ENCODE results near the gene TNKS2. TPM values are rescaled to one million over a fixed set of nuclear protein-coding genes. Genes with fewer than 3 reads are reported as not detected.

The TNKS2 gene
- total RNA-seq, 1 donor from 2014 or later = 13.8 TPM

GRCh38 chr10:91761721-91762120 lies 36.5 kb upstream of the TNKS2 start:
- H3K4me1 ChIP-seq = no peaks in the 10 kb centered on the region
- no peak overlapping the region for H3K4me3 ChIP-seq
- peaks cover 5% of the 10 kb centered on the region for H3K9me3 ChIP-seq (replicated peaks)
- no peak for DNase-seq
- intact Hi-C loops (cut with micrococcal nuclease) = no loop called here
- TF ChIP-seq CTCF (IDR thresholded peaks at IDR 0.05; ENCODE audit: borderline replicate concordance) = no peak
- H3K27ac ChIP-seq (replicated peaks) = no peak overlapping the region
- peaks cover 17% of the 10 kb centered on the region for H3K27me3 ChIP-seq (ENCODE audit: low read depth)
- H3K36me3 ChIP-seq = no peaks in the 10 kb centered on the region

- no peak for DNase-seq
- Histone ChIP-seq H3K9me3 (replicated peaks) (peaks cover 5% of the 10 kb centered on the region), H3K4me1 (no peaks in the 10 kb centered on the region), H3K36me3 (no peaks in the 10 kb centered on the region), H3K4me3 (no peak overlapping the region), H3K27ac (replicated peaks) (no peak overlapping the region), H3K27me3 (ENCODE audit: low read depth) (peaks cover 12% of the 10 kb centered on the region)
- intact Hi-C loops (cut with micrococcal nuclease) = no loop called here
- TF ChIP-seq CTCF (IDR thresholded peaks at IDR 0.05; ENCODE audit: borderline replicate concordance) = no peak
Observed at GRCh38 chr10:91762878-91763277, 35.3 kb upstream of the TNKS2 start.

GRCh38 chr10:91766676-91767075 lies 31.6 kb upstream of the TNKS2 start:
- no peaks in the 10 kb centered on the region for H3K27me3 ChIP-seq (ENCODE audit: low read depth)
- no peak overlapping the region for H3K4me3 ChIP-seq
- H3K36me3 ChIP-seq = no peaks in the 10 kb centered on the region
- H3K4me1 ChIP-seq = no peaks in the 10 kb centered on the region
- no peak overlapping the region for H3K27ac ChIP-seq (replicated peaks)
- no peak for DNase-seq
- peaks cover 5% of the 10 kb centered on the region for H3K9me3 ChIP-seq (replicated peaks)
- TF ChIP-seq CTCF (IDR thresholded peaks at IDR 0.05; ENCODE audit: borderline replicate concordance) = no peak
- intact Hi-C loops (cut with micrococcal nuclease) = no loop called here

- peaks cover 5% of the 10 kb centered on the region for H3K9me3 ChIP-seq (replicated peaks)
- TF ChIP-seq CTCF (IDR thresholded peaks at IDR 0.05; ENCODE audit: borderline replicate concordance) = no peak
- H3K4me1 ChIP-seq = no peaks in the 10 kb centered on the region
- H3K4me3 ChIP-seq = no peak overlapping the region
- no peak for DNase-seq
- intact Hi-C loops (cut with micrococcal nuclease) = no loop called here
- H3K36me3 ChIP-seq = no peaks in the 10 kb centered on the region
- no peaks in the 10 kb centered on the region for H3K27me3 ChIP-seq (ENCODE audit: low read depth)
- H3K27ac ChIP-seq (replicated peaks) = no peak overlapping the region
Observed at GRCh38 chr10:91768123-91768522, 30.1 kb upstream of the TNKS2 start.

- Histone ChIP-seq H3K36me3 (no peaks in the 10 kb centered on the region), H3K4me1 (no peaks in the 10 kb centered on the region), H3K27ac (replicated peaks) (no peak overlapping the region), H3K9me3 (replicated peaks) (no peaks in the 10 kb centered on the region), H3K27me3 (ENCODE audit: low read depth) (peaks cover 33% of the 10 kb centered on the region), H3K4me3 (no peak overlapping the region)
- intact Hi-C loops (cut with micrococcal nuclease) = no loop called here
- no peak for DNase-seq
- no peak for TF ChIP-seq CTCF (IDR thresholded peaks at IDR 0.05; ENCODE audit: borderline replicate concordance)
Observed at GRCh38 chr10:91771907-91772306, 26.3 kb upstream of the TNKS2 start.

GRCh38 chr10:91772461-91772860 lies 25.8 kb upstream of the TNKS2 start:
- intact Hi-C loops (cut with micrococcal nuclease) = no loop called here
- Histone ChIP-seq H3K4me3 (no peak overlapping the region), H3K36me3 (no peaks in the 10 kb centered on the region), H3K27me3 (ENCODE audit: low read depth) (peaks cover 37% of the 10 kb centered on the region), H3K9me3 (replicated peaks) (no peaks in the 10 kb centered on the region), H3K27ac (replicated peaks) (no peak overlapping the region), H3K4me1 (no peaks in the 10 kb centered on the region)
- no peak for DNase-seq
- TF ChIP-seq CTCF (IDR thresholded peaks at IDR 0.05; ENCODE audit: borderline replicate concordance) = no peak

All from left ventricle myocardium inferior (tissue), 1 donor.